GM23338 (cell line): ENCODE measurements around the gene VANGL1. TPM values are rescaled to one million over a fixed set of nuclear protein-coding genes. Genes with fewer than 3 reads are reported as not detected.
A peak's percentile ranks its signal among the peaks of the same experiment; 100 is the strongest.

ENCODE experiments used
- ATAC-seq: fragments of 200-7000 bp; cut with Tn5 transposase; 3 replicates; pipeline ENCODE4 v1.9.1; 2020
- DNase-seq: peaks from one replicate; pipeline ENCODE4 v3.0.0-alpha.2; 2015; ENCODE audit warnings: low spot score
- H2AFZ ChIP-seq: fragments of 200-600 bp; sonication (generic); 2 replicates; pipeline ENCODE4 v1.8.0; 2016; ENCODE audit warnings: antibody characterized with exemption, mild to moderate bottlenecking, moderate library complexity
- H3F3A ChIP-seq: fragments of 200-600 bp; sonication (generic); replicated peaks from 2 replicates; pipeline ENCODE4 v1.8.0; 2017; ENCODE audit warnings: antibody characterized with exemption, mixed run types, low read depth
- H3K27ac ChIP-seq: fragments of 200-600 bp; sonication (generic); 2 replicates; pipeline ENCODE4 v1.6.1; 2016; ENCODE audit warnings: low read depth
- H3K27me3 ChIP-seq: fragments of 200-600 bp; sonication (generic); 2 replicates; pipeline ENCODE4 v1.8.0; 2016; ENCODE audit warnings: mild to moderate bottlenecking, mixed run types, moderate library complexity; ENCODE audit not compliant: insufficient read depth
- H3K36me3 ChIP-seq: fragments of 200-600 bp; sonication (generic); 2 replicates; pipeline ENCODE4 v1.8.0; 2016; ENCODE audit warnings: mild to moderate bottlenecking; ENCODE audit not compliant: insufficient read depth
- H3K4me1 ChIP-seq: fragments of 200-600 bp; sonication (generic); 2 replicates; pipeline ENCODE4 v1.8.0; 2016; ENCODE audit warnings: mild to moderate bottlenecking, moderate library complexity; ENCODE audit not compliant: insufficient read depth
- H3K4me2 ChIP-seq: fragments of 200-600 bp; sonication (generic); 2 replicates; pipeline ENCODE4 v1.7.1; 2017; ENCODE audit warnings: mixed run types
- H3K4me3 ChIP-seq: fragments of 200-600 bp; sonication (generic); 2 replicates; pipeline ENCODE4 v1.6.1; 2016; ENCODE audit warnings: mixed run types
- H3K79me2 ChIP-seq: fragments of 200-600 bp; sonication (generic); replicated peaks from 2 replicates; pipeline ENCODE4 v1.8.0; 2017; ENCODE audit warnings: mild to moderate bottlenecking; ENCODE audit not compliant: insufficient read depth
- H3K9me2 ChIP-seq: fragments of 200-600 bp; sonication (generic); 2 replicates; pipeline ENCODE4 v1.8.0; 2017; ENCODE audit not compliant: insufficient read depth
- H4K20me1 ChIP-seq: fragments of 200-600 bp; sonication (generic); replicated peaks from 2 replicates; pipeline ENCODE4 v1.8.0; 2017; ENCODE audit warnings: mild to moderate bottlenecking; ENCODE audit not compliant: insufficient read depth
- H3K27ac Mint-ChIP-seq: 2 replicates; pipeline ENCODE4 v1.8.0; 2020; ENCODE audit warnings: inconsistent platforms, mild to moderate bottlenecking, moderate library complexity, mixed read lengths
- H3K27me3 Mint-ChIP-seq: 3 replicates; pipeline ENCODE4 v1.8.0; 2022; ENCODE audit warnings: low read depth, mild to moderate bottlenecking, moderate library complexity, mixed read lengths, inconsistent platforms; ENCODE audit not compliant: insufficient read depth, poor library complexity
- H3K36me3 Mint-ChIP-seq: 3 replicates; pipeline ENCODE4 v1.8.0; 2021; ENCODE audit warnings: low read depth, mild to moderate bottlenecking, inconsistent platforms, moderate library complexity, mixed read lengths
- H3K4me1 Mint-ChIP-seq: 3 replicates; pipeline ENCODE4 v1.8.0; 2020; ENCODE audit warnings: mild to moderate bottlenecking, inconsistent platforms, mixed read lengths
- H3K4me3 Mint-ChIP-seq: 3 replicates; pipeline ENCODE4 v1.8.0; 2021; ENCODE audit warnings: moderate library complexity, mild to moderate bottlenecking, inconsistent platforms, mixed read lengths
- H3K9me3 Mint-ChIP-seq: 3 replicates; pipeline ENCODE4 v1.8.0; 2020; ENCODE audit warnings: moderate library complexity, mild to moderate bottlenecking, inconsistent platforms, mixed read lengths
- CREB1 ChIP-seq: fragments of 250-450 bp; sonication (Bioruptor Pico); IDR thresholded peaks from 2 replicates; pipeline ENCODE4 v1.5.0; 2020; ENCODE audit warnings: low read depth, mild to moderate bottlenecking, moderate library complexity
- EZH2 ChIP-seq: fragments of 200-600 bp; sonication (generic); IDR thresholded peaks from one replicate; pipeline ENCODE4 v1.8.0; 2017; ENCODE audit warnings: antibody characterized with exemption, mild to moderate bottlenecking, low read depth; ENCODE audit not compliant: unreplicated experiment
- NANOG ChIP-seq: IDR thresholded peaks from 2 replicates; pipeline ENCODE4 v1.6.1; 2016; ENCODE audit warnings: antibody characterized with exemption, borderline replicate concordance
- REST ChIP-seq: IDR thresholded peaks from one replicate; pipeline ENCODE4 v1.6.1; 2018; ENCODE audit warnings: antibody characterized with exemption; ENCODE audit not compliant: unreplicated experiment
- STAT1 ChIP-seq: IDR thresholded peaks from one replicate; pipeline ENCODE4 v1.6.1; 2016; ENCODE audit warnings: antibody characterized with exemption; ENCODE audit not compliant: unreplicated experiment
- ZNF114 ChIP-seq: fragments of 250-450 bp; sonication (Bioruptor Pico); IDR thresholded peaks from 2 replicates; pipeline ENCODE4 v1.5.0; 2020; ENCODE audit warnings: mild to moderate bottlenecking, moderate library complexity
- ZNF462 ChIP-seq: fragments of 250-450 bp; sonication (Bioruptor Pico); IDR thresholded peaks from 2 replicates; pipeline ENCODE4 v1.5.0; 2020; ENCODE audit warnings: mild to moderate bottlenecking, moderate library complexity
- polyA plus RNA-seq: library from polyadenylated mRNA; unstranded; fragments of >200 nt; fragmentation: Nextera tagmentation; extraction: Ambion mirVana; gene quantifications from 2 replicates; pipeline ENCODE4 v1.2.1, GENCODE V29; 2016
- total RNA-seq: library from RNA; depleted of rRNA; stranded (reverse); fragments of >200 nt; shearing (Covaris generic); gene quantifications from 2 replicates; pipeline ENCODE4 v1.2.3, GENCODE V29; 2014
- TF ChIP-seq, protein P1 (sequence below): IDR thresholded peaks from 2 replicates; pipeline ENCODE4 v1.6.1; 2016; ENCODE audit warnings: antibody characterized with exemption

VANGL1 gene
- total and polyA plus RNA-seq, 2 experiments from 2014 or later, result 4.4 to 14.4 TPM

DNA sequence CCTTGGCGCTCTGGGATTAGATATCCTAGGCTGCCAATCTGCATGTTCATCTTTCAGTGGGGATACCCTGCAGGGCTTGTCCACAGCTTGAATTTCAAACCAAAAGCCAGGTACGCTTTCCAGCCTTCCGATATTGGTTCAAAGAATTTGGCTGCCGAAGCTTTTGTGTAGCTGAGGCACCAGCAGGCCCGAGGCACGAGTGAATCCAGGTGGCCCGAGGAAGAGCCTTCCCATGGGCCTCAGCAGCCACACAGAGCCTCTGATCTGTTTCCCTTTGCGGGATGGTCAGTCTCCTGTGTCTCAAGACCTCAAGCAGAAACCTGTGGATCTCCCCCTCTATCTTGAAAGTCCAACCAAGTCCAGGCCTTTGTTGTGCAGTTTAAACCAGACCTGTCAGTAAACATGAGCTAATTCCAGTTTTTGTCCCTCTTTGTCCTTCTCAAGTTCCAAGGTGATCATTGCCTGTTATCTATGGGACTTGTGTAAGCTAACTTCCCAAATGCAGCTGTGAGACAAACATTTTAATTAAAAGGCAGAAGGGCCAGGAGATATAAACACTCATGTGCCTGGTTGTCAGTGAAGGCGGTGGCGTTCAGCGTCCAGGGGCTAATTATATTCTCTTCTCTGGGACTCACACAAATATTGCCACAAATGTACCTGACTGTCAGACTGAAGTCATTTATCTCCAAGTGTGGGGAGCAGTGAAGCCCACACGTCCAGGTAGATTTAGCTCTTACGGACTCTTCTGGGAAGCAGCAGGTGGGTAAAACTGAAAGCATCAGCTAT is 30.6 kb downstream of the VANGL1 start:
- no peaks in the 10 kb centered on the region for H3K27me3 Mint-ChIP-seq
- DNase-seq (no peak), ATAC-seq (no peak)
- Histone ChIP-seq H2AFZ (no peak overlapping the region), H3K36me3 (no peaks in the 10 kb centered on the region), H4K20me1 (peaks cover 5% of the 10 kb centered on the region; the same call in 1 of the 2 replicates), H3K4me3 (no peak overlapping the region), H3K4me2 (no peak overlapping the region), H3F3A (no peaks in the 10 kb centered on the region), H3K9me2 (0 out of 2 replicates have a peak, but pooled peaks cover 4% of the 10 kb centered on the region), H3K79me2 (no peaks in the 10 kb centered on the region), H3K4me1 (no peaks in the 10 kb centered on the region), H3K27ac (no peak overlapping the region), H3K27me3 (no peaks in the 10 kb centered on the region)
- peaks cover 18% of the 10 kb centered on the region for H3K36me3 Mint-ChIP-seq
- peaks cover 7% of the 10 kb centered on the region for H3K4me1 Mint-ChIP-seq
- TF ChIP-seq STAT1 (no peak), CREB1 (CRISPR knock-in tag) (no peak), NANOG (no peak), ZNF114 (no peak)
- no peak overlapping the region for H3K27ac Mint-ChIP-seq
- H3K4me3 Mint-ChIP-seq, result no peak overlapping the region
- H3K9me3 Mint-ChIP-seq, result no peaks in the 10 kb centered on the region

DNA sequence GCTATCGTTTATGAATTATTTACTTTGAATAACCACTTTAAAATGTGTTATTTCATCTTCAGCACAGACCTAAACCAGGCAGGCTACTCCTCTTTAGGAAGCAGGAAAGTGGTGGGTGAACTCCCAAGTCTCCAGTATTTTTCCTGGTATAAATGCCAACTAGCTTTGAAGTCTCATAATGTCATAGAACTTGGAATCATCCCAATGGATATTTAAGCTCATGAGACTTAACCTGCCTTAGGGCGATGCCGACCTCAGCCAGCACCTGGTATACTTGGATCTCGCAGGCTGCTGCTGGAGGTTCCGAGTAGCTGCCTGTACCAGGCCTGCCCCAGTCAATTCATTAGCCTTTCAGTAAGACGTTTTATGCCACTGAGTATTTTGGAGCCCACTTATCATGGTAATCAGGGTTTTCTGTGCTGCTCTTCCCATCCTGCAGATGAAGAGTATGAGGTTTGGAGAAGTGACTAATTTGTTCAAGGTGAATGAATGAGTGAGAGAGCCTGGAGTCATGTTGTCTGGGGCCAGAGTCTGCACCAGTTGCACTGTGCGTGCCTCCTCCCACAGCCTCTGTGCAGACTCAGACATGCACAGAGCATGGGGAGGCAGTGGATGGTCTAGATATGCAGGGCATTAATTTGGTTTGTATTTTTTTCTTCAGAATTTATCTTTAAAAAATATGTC is 34.9 kb downstream of the VANGL1 start:
- no peak overlapping the region for H3K4me2 ChIP-seq
- no peaks in the 10 kb centered on the region for H3F3A ChIP-seq
- Mint-ChIP-seq H3K4me1 (peaks cover 10% of the 10 kb centered on the region), H3K4me3 (no peak overlapping the region), H3K36me3 (no peaks in the 10 kb centered on the region; the same call in 1 of the 3 replicates), H3K9me3 (no peaks in the 10 kb centered on the region), H3K27ac (peak overlapping the region; percentile 52; the same call in 1 of the 2 replicates), H3K27me3 (peaks cover 2% of the 10 kb centered on the region)
- no peak overlapping the region for H3K27ac ChIP-seq
- ATAC-seq, result peak; percentile 17; the same call in 2 of the 3 replicates
- no peak overlapping the region for H2AFZ ChIP-seq
- DNase-seq, result no peak
- H3K9me2 ChIP-seq, result no peaks in the 10 kb centered on the region
- no peak overlapping the region for H3K4me3 ChIP-seq
- no peaks in the 10 kb centered on the region for H3K36me3 ChIP-seq
- H3K4me1 ChIP-seq, result no peaks in the 10 kb centered on the region
- H4K20me1 ChIP-seq, result peaks cover 5% of the 10 kb centered on the region; the same call in 1 of the 2 replicates
- H3K79me2 ChIP-seq, result peaks cover 6% of the 10 kb centered on the region; the same call in 1 of the 2 replicates
- no peaks in the 10 kb centered on the region for H3K27me3 ChIP-seq
- TF ChIP-seq ZNF462 (CRISPR knock-in tag) (no peak), CREB1 (CRISPR knock-in tag) (no peak), ZNF114 (no peak), EZH2 (no peak), STAT1 (no peak), REST (no peak)
- TF ChIP-seq, protein P1, sequence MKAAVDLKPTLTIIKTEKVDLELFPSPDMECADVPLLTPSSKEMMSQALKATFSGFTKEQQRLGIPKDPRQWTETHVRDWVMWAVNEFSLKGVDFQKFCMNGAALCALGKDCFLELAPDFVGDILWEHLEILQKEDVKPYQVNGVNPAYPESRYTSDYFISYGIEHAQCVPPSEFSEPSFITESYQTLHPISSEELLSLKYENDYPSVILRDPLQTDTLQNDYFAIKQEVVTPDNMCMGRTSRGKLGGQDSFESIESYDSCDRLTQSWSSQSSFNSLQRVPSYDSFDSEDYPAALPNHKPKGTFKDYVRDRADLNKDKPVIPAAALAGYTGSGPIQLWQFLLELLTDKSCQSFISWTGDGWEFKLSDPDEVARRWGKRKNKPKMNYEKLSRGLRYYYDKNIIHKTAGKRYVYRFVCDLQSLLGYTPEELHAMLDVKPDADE, result no peak
